ENCODE measurements around the gene KCMF1. TPM values are rescaled to one million over a fixed set of nuclear protein-coding genes. Genes with fewer than 3 reads are reported as not detected.

The KCMF1 gene
- total and polyA plus RNA-seq, 9 of the 15 experiments (the other 6 are each of a cell fraction or from before 2014, with no cell fraction given), result 6.8 to 88.2 (median 46.5) TPM

GRCh38 chr2:85085563-85085962 is 114.6 kb downstream of the KCMF1 start (continued):
- no peak for TF ChIP-seq NR0B1 (IDR thresholded peaks at IDR 0.05; ENCODE audit: partially characterized antibody)
- no peak for TF ChIP-seq ZNF165 (CRISPR knock-in tag; IDR thresholded peaks at IDR 0.05; ENCODE audit: borderline replicate concordance)
- TF ChIP-seq MTA3 (IDR thresholded peaks at IDR 0.05; ENCODE audit: borderline replicate concordance), result no peak

GRCh38 chr2:85087541-85087940 is 116.6 kb downstream of the KCMF1 start:
- in situ Hi-C loops (cut with MboI) (no loop called here), intact Hi-C loops (cut with micrococcal nuclease) (no loop called here)
- WGBS (ENCODE audit: insufficient coverage, low coverage, missing lambda C conversion rate), result 0% methylated on average over 5 of the region's 5 CpGs
- Histone ChIP-seq H3K9me1 (ENCODE audit: control insufficient read depth, insufficient read depth, low read length) (no peaks in the 10 kb centered on the region), H3K9ac (ENCODE audit: insufficient read depth in 1 of 2, low read depth in 2 of 2, low read length in 2 of 2) (no peak overlapping the region), H3K79me2 (ENCODE audit: control insufficient read depth, insufficient read depth, low read length) (no peaks in the 10 kb centered on the region), H3K4me2 (ENCODE audit: insufficient read depth, low read length) (no peak overlapping the region), H3K9me3 (replicated peaks; ENCODE audit: control insufficient read depth, insufficient read depth, low read depth, low read length) (no peaks in the 10 kb centered on the region), H3K27ac (ENCODE audit: extremely low read depth, low read depth, low read length) (no peak overlapping the region), H4K20me1 (replicated peaks; ENCODE audit: control insufficient read depth, insufficient read depth, low read length) (no peaks in the 10 kb centered on the region), H3K36me3 (ENCODE audit: control insufficient read depth, insufficient read depth, low read length) (no peaks in the 10 kb centered on the region), H2AFZ (ENCODE audit: low read depth, low read length) (no peak overlapping the region), H3K4me1 (replicated peaks in 1 of 2; ENCODE audit: control insufficient read depth in 2 of 2, insufficient read depth in 2 of 2, low read length in 2 of 2) (no peaks in the 10 kb centered on the region), H3K27me3 (ENCODE audit: control insufficient read depth in 2 of 2, insufficient read depth in 2 of 2, low read length in 2 of 2) (peaks cover 15 to 33% of the 10 kb centered on the region in 2 experiments; a peak in 3 of 5 replicates), H3K4me3 (no peak overlapping the region)
- no peak for ATAC-seq
- no peak for DNase-seq (ENCODE audit: extremely low read depth in 1 of 4, low spot score in 3 of 4)
- BruUV-seq (replicated peaks), result no TSS peak
- no peak for TF ChIP-seq CTCF (IDR thresholded peaks at IDR 0.05 in 2 of 3, conservative IDR thresholded peaks at IDR 0.05 in 1 of 3; ENCODE audit: insufficient read depth in 2 of 3, low read depth in 1 of 3, low read length in 3 of 3)
- ChIA-PET POLR2A (interaction anchor here (1.5 kb wide), 1 partner anchor 21 kb away, joined by 4 read pairs; no protein-coding TSS in a partner anchor), CTCF (ENCODE audit: low intra/inter-chr PET ratio) (no interaction called here)
- FAIRE-seq, result no peak

Measured in K562 (cell line).